Activated naive CD8-positive, alpha-beta T cell treated with anti-CD3 and anti-CD28 coated beads, Interleukin-2, amount 50 U/mL, for 24 hours (primary cell): ENCODE results near the gene PEX26.
A peak's percentile ranks its signal among the peaks of the same experiment; 100 is the strongest.
"Not testable (repeated sequence)": the region's sequence is repeated elsewhere in the genome, so short reads cannot be mapped to it uniquely, and the experiment has no call there.

Experiments used
- ATAC-seq: fragments of 150-1000 bp; cut with Tn5 transposase; one replicate; pipeline ENCODE4 v1.10.0; 2021
- DNase-seq: peaks from one replicate; pipeline ENCODE4 v3.0.0; 2021
- H3K27ac Mint-ChIP-seq: one replicate; pipeline ENCODE4 v1.8.0; 2021; ENCODE audit warnings: mild to moderate bottlenecking, mixed read lengths
- H3K27me3 Mint-ChIP-seq: one replicate; pipeline ENCODE4 v1.8.0; 2021; ENCODE audit warnings: mixed read lengths
- H3K36me3 Mint-ChIP-seq: one replicate; pipeline ENCODE4 v1.8.0; 2021; ENCODE audit warnings: low read depth, mixed read lengths
- H3K4me1 Mint-ChIP-seq: one replicate; pipeline ENCODE4 v1.8.0; 2021; ENCODE audit warnings: mixed read lengths
- H3K4me3 Mint-ChIP-seq: one replicate; pipeline ENCODE4 v1.8.0; 2021; ENCODE audit warnings: mild to moderate bottlenecking, moderate library complexity, mixed read lengths
- H3K9me3 Mint-ChIP-seq: one replicate; pipeline ENCODE4 v1.8.0; 2021; ENCODE audit warnings: mixed read lengths

PEX26 gene

GRCh38 chr22:18091478-18091877, 13.7 kb downstream of the PEX26 start:
- Mint-ChIP-seq H3K36me3 (peaks cover 40% of the 10 kb centered on the region), H3K27me3 (no peaks in the 10 kb centered on the region), H3K27ac (peak overlapping the region; percentile 33), H3K4me1 (peaks cover 47% of the 10 kb centered on the region), H3K4me3 (peak overlapping the region; percentile 45), H3K9me3 (peaks cover 3% of the 10 kb centered on the region)
- DNase-seq (no peak), ATAC-seq (peak; percentile 55)

DNA sequence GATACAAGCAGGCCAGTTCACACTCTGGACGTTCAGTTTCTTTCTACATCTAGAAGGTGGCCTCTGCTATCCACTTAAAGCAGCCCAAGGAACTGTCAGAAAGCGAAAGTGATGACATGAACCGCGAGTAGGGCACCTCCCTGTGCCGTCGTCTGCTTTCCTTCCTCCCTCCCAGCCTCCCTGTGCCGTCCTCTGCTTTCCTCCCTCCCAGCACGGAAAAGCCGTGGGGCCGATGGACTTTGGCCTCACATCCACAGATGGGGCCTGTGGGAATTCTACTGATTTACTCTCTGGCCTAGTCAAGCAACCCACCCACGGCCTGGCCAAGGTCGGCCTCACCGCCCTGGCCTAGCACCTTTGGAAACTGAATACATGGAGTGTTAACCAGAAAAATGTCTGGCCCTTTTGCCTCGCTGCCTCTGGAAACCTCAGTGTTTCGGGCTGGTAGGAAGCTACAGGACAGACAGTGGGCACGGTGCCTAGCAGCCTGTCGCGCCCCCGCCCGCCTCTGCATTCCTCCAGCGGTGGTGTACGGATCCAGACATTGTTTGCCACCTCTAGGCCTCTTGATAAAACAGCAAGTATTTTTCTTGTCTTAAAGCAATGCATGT, 14.2 kb downstream of the PEX26 start:
- ATAC-seq, result peak; percentile 25

GRCh38 chr22:18093661-18094060, 15.9 kb downstream of the PEX26 start:
- no peak for ATAC-seq
- no peak overlapping the region for H3K27ac Mint-ChIP-seq
- H3K36me3 Mint-ChIP-seq, result peaks cover 41% of the 10 kb centered on the region
- no peak overlapping the region for H3K4me3 Mint-ChIP-seq
- DNase-seq, result no peak
- H3K4me1 Mint-ChIP-seq, result peaks cover 43% of the 10 kb centered on the region
- peaks cover 8% of the 10 kb centered on the region for H3K9me3 Mint-ChIP-seq
- H3K27me3 Mint-ChIP-seq, result no peaks in the 10 kb centered on the region

More for the DNA sequence above, 14.2 kb downstream of the PEX26 start:
- Mint-ChIP-seq H3K36me3 (peaks cover 44% of the 10 kb centered on the region), H3K27me3 (no peaks in the 10 kb centered on the region), H3K9me3 (peaks cover 8% of the 10 kb centered on the region), H3K27ac (peak overlapping the region; percentile 44), H3K4me3 (peak overlapping the region; percentile 45), H3K4me1 (peaks cover 53% of the 10 kb centered on the region)
- no peak for DNase-seq

DNA sequence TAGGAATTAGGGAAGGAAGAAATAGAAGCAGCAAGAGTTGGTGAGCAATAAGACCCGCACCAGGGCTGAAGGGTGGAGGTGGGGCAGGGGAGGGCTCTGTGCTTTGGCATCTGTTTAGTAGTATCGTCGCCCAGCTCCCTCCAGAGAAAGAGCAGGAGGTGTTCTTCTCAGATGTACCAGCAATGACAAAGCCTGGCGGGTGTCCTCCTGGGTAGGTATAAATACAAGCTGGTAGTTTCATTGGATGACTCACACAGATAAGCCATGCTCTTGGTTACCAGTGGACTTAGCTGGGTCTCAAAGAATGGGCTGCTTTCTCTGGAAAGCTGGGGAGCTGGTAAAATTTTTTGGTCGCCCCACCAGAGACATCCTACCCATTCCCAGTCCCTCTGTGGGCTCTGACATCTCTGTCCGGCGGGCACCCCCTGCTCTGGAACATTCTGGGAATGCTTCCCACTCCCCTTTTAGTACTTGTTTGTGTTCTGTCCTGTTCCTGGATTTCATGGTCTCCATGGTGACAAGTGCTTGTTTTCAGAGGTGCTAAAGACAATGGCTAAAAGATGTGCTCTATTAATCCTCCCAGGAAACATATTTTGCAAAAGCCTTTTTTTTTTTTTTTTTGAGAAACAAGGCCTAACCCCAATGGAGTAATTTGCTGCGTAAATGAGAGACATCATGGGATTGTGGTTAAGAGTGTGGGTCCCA, 17.5 kb downstream of the PEX26 start:
- ATAC-seq (peak; percentile 46), DNase-seq (no peak)
- H3K27ac Mint-ChIP-seq, result peak overlapping the region; percentile 79
- H3K4me1 Mint-ChIP-seq, result peaks cover 38% of the 10 kb centered on the region
- no peak overlapping the region for H3K4me3 Mint-ChIP-seq
- H3K9me3 Mint-ChIP-seq, result peaks cover 8% of the 10 kb centered on the region
- no peaks in the 10 kb centered on the region for H3K27me3 Mint-ChIP-seq
- peaks cover 42% of the 10 kb centered on the region for H3K36me3 Mint-ChIP-seq

GRCh38 chr22:18096823-18097222, 19.0 kb downstream of the PEX26 start:
- peak; percentile 91 for ATAC-seq
- Mint-ChIP-seq H3K9me3 (peaks cover 8% of the 10 kb centered on the region), H3K4me1 (peaks cover 38% of the 10 kb centered on the region), H3K36me3 (peaks cover 47% of the 10 kb centered on the region), H3K27ac (peak overlapping the region; percentile 79), H3K27me3 (no peaks in the 10 kb centered on the region), H3K4me3 (no peak overlapping the region)
- DNase-seq, result peak; percentile 25

- Mint-ChIP-seq H3K27me3 (peaks cover 2% of the 10 kb centered on the region), H3K36me3 (peaks cover 62% of the 10 kb centered on the region), H3K4me3 (no peak overlapping the region), H3K27ac (no peak overlapping the region), H3K4me1 (peaks cover 55% of the 10 kb centered on the region), H3K9me3 (peaks cover 26% of the 10 kb centered on the region)
- ATAC-seq (no peak), DNase-seq (no peak)
Observed at GRCh38 chr22:18100781-18101180, 23.0 kb downstream of the PEX26 start.

GRCh38 chr22:18101536-18101935, 23.7 kb downstream of the PEX26 start:
- Mint-ChIP-seq H3K4me3 (no peak overlapping the region), H3K4me1 (peaks cover 55% of the 10 kb centered on the region), H3K9me3 (peaks cover 25% of the 10 kb centered on the region), H3K36me3 (peaks cover 62% of the 10 kb centered on the region), H3K27me3 (peaks cover 2% of the 10 kb centered on the region), H3K27ac (peak overlapping the region; percentile 60)
- DNase-seq (no peak), ATAC-seq (no peak)

DNA sequence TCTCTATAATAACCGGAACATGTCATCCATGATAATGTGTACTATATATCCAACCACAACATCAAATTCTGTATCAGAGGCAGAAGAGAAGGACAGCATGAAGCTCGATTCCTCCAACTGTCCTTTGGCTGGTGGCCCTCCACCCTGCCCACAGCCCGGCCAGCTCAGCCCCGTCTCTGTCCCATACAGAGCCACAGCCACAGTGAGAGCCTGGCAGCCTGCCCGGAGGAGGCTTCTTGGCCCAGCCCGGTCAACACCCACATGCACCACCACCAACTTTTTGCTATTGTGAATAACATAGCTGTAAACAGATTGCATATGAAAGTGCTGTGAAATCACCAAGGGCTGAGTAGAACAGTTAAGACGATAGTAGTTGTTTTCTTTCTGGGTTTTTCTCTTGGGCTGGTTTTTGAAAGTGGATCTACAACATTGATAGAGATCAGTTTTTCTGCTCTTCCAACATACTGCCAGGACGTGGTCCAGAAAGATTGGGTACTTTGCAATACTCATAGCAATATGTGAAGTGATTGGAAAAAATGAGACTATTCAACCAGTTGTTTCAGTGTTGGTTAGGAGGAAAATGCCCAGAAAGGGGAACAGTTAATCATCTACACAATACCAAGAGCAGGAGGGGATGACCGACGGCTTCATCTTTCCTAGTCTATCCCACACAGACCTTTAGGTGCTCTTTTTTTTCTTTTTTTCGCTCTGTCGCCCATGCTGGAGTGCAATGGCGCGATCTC, 25.9 kb downstream of the PEX26 start:
- Mint-ChIP-seq H3K36me3 (peaks cover 69% of the 10 kb centered on the region), H3K27ac (peak overlapping the region; percentile 86), H3K4me1 (peaks cover 66% of the 10 kb centered on the region), H3K27me3 (peaks cover 10% of the 10 kb centered on the region), H3K4me3 (peak overlapping the region; percentile 22), H3K9me3 (peaks cover 20% of the 10 kb centered on the region)
- ATAC-seq (peak; percentile 93), DNase-seq (peak; percentile 50)

DNA sequence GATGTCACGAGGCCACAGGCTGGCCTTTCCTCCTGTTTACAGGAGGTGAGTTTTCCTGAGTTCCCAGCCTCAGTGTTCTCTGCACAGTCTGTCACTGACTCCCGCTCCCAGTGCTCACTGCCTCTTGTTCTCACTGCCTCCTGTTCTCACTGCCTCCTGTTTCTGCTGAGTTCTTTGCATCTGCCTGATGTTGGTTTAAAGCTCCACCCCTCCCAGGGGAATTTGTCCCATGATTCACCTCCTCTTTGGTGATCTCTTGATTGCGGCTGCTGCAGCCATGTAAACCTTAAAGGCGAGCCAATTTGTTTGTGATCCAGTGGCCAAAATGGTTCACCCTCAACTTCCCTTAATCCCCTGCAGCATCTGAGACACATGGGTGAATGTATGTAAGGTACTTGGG, 26.8 kb downstream of the PEX26 start:
- peak overlapping the region; percentile 86 for H3K27ac Mint-ChIP-seq
- no peak for ATAC-seq
- H3K4me1 Mint-ChIP-seq, result peaks cover 69% of the 10 kb centered on the region
- peaks cover 20% of the 10 kb centered on the region for H3K9me3 Mint-ChIP-seq
- peaks cover 15% of the 10 kb centered on the region for H3K27me3 Mint-ChIP-seq
- DNase-seq, result no peak
- H3K4me3 Mint-ChIP-seq, result no peak overlapping the region
- peaks cover 64% of the 10 kb centered on the region for H3K36me3 Mint-ChIP-seq

- DNase-seq, H3K4me3 Mint-ChIP-seq, ATAC-seq: not testable (repeated sequence)
- Mint-ChIP-seq H3K4me1 (peaks cover 80% of the 10 kb centered on the region), H3K27ac (peak overlapping the region; percentile 78), H3K27me3 (peaks cover 23% of the 10 kb centered on the region), H3K9me3 (peaks cover 20% of the 10 kb centered on the region), H3K36me3 (peaks cover 56% of the 10 kb centered on the region)
Observed at GRCh38 chr22:18105981-18106380, 28.2 kb downstream of the PEX26 start.

- H3K9me3 Mint-ChIP-seq, result peaks cover 20% of the 10 kb centered on the region
- H3K27me3 Mint-ChIP-seq, result peaks cover 25% of the 10 kb centered on the region
- H3K4me3 Mint-ChIP-seq, ATAC-seq: not testable (repeated sequence)
- H3K4me1 Mint-ChIP-seq, result peaks cover 76% of the 10 kb centered on the region
- H3K27ac Mint-ChIP-seq, result peak overlapping the region; percentile 76
- peaks cover 48% of the 10 kb centered on the region for H3K36me3 Mint-ChIP-seq
- peak; percentile 36 for DNase-seq
Observed at GRCh38 chr22:18106550-18107341, 29.0 kb downstream of the PEX26 start.

DNA sequence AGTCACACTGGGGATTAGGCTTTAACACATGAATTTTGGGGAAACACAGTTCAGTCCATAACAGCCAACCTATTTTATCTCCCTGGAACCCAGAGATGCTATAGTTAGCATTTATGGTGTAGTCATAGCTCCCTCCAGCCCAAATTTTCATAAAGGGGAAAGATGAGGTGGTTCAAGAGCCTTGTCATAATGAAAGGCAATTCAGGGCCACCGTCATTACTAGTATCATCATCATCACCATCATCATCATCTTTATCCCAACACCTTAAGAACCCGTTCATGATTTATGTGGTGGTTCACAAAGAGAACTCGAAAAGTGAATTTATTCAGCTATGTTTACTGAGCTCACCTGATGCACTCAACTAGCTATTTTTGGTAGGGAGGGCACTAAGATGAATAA, 30.4 kb downstream of the PEX26 start:
- H3K27me3 Mint-ChIP-seq, result peaks cover 36% of the 10 kb centered on the region
- no peak overlapping the region for H3K4me3 Mint-ChIP-seq
- DNase-seq, result no peak
- no peak overlapping the region for H3K27ac Mint-ChIP-seq
- peaks cover 42% of the 10 kb centered on the region for H3K36me3 Mint-ChIP-seq
- H3K9me3 Mint-ChIP-seq, result peaks cover 18% of the 10 kb centered on the region
- peaks cover 63% of the 10 kb centered on the region for H3K4me1 Mint-ChIP-seq
- no peak for ATAC-seq

DNA sequence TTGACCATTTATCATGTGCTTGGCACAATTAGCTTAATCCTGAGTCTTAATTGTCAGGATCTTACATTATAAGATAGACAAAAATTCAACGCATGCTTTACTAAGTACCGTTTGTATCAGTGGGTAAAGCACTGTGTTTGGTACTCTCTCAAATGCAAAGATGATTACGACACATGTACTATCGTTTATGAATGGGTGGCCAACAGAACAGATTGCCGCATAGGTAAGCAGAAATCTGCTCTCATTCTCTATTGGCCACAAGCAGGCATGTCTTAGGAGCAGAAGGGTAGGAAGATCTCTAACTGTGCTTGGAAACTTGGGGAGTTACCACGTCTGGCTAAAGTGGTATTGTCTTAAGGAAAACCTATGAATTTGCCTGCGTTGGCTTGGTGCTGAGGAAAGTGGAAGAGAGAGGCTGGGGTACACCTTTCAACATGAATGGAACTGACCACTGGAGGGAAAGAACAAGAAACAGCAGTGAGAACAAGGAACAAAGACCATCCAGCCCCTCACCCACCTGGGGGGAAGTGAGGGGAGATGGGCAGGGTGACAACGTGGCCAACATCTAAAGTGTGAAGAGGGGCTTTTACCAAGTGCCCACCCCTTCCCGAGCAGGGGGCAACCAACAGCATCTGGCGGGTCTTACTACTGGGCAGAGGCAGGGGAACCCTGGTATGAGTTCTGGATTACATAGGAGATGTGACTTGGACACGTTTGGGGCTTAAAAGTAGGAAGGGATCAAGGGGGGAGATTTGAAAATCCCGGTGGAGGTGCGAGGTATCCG, 31.8 kb downstream of the PEX26 start:
- ATAC-seq (no peak), DNase-seq (no peak)
- H3K27me3 Mint-ChIP-seq, result peaks cover 34% of the 10 kb centered on the region
- peaks cover 9% of the 10 kb centered on the region for H3K9me3 Mint-ChIP-seq
- H3K4me3 Mint-ChIP-seq, result peak overlapping the region; percentile 50
- peaks cover 30% of the 10 kb centered on the region for H3K36me3 Mint-ChIP-seq
- peak overlapping the region; percentile 21 for H3K27ac Mint-ChIP-seq
- H3K4me1 Mint-ChIP-seq, result peaks cover 61% of the 10 kb centered on the region
